NB4 (cell line): ENCODE data around the gene NDST4.

Experiments used
- CTCF ChIP-seq: IDR thresholded peaks from one replicate; pipeline ENCODE4 v1.5.1; 2012; ENCODE audit warnings: low read depth, low read length
- POLR2A ChIP-seq: IDR thresholded peaks from 2 replicates; pipeline ENCODE4 v1.6.1; 2011; ENCODE audit warnings: mild to moderate bottlenecking; ENCODE audit not compliant: insufficient read length; ENCODE audit errors: extremely low read depth

- no peak for TF ChIP-seq POLR2A
- TF ChIP-seq CTCF: no peak
Measured at GRCh38 chr4:114999880-115000279, 113.5 kb downstream of the NDST4 start.
